GM23338 (cell line): Measurements from ENCODE around the gene RPS6KA5. TPM values are rescaled to one million over a fixed set of nuclear protein-coding genes. Genes with fewer than 3 reads are reported as not detected.

ENCODE experiments used
- ATAC-seq: fragments of 200-7000 bp; cut with Tn5 transposase; 3 replicates; pipeline ENCODE4 v1.9.1; 2020
- DNase-seq: peaks from one replicate; pipeline ENCODE4 v3.0.0-alpha.2; 2015; ENCODE audit warnings: low spot score
- H2AFZ ChIP-seq: fragments of 200-600 bp; sonication (generic); 2 replicates; pipeline ENCODE4 v1.8.0; 2016; ENCODE audit warnings: antibody characterized with exemption, mild to moderate bottlenecking, moderate library complexity
- H3F3A ChIP-seq: fragments of 200-600 bp; sonication (generic); replicated peaks from 2 replicates; pipeline ENCODE4 v1.8.0; 2017; ENCODE audit warnings: antibody characterized with exemption, mixed run types, low read depth
- H3K27ac ChIP-seq: fragments of 200-600 bp; sonication (generic); 2 replicates; pipeline ENCODE4 v1.6.1; 2016; ENCODE audit warnings: low read depth
- H3K27me3 ChIP-seq: fragments of 200-600 bp; sonication (generic); 2 replicates; pipeline ENCODE4 v1.8.0; 2016; ENCODE audit warnings: mild to moderate bottlenecking, mixed run types, moderate library complexity; ENCODE audit not compliant: insufficient read depth
- H3K36me3 ChIP-seq: fragments of 200-600 bp; sonication (generic); 2 replicates; pipeline ENCODE4 v1.8.0; 2016; ENCODE audit warnings: mild to moderate bottlenecking; ENCODE audit not compliant: insufficient read depth
- H3K4me1 ChIP-seq: fragments of 200-600 bp; sonication (generic); 2 replicates; pipeline ENCODE4 v1.8.0; 2016; ENCODE audit warnings: mild to moderate bottlenecking, moderate library complexity; ENCODE audit not compliant: insufficient read depth
- H3K4me2 ChIP-seq: fragments of 200-600 bp; sonication (generic); 2 replicates; pipeline ENCODE4 v1.7.1; 2017; ENCODE audit warnings: mixed run types
- H3K4me3 ChIP-seq: fragments of 200-600 bp; sonication (generic); 2 replicates; pipeline ENCODE4 v1.6.1; 2016; ENCODE audit warnings: mixed run types
- H3K79me2 ChIP-seq: fragments of 200-600 bp; sonication (generic); replicated peaks from 2 replicates; pipeline ENCODE4 v1.8.0; 2017; ENCODE audit warnings: mild to moderate bottlenecking; ENCODE audit not compliant: insufficient read depth
- H3K9me2 ChIP-seq: fragments of 200-600 bp; sonication (generic); 2 replicates; pipeline ENCODE4 v1.8.0; 2017; ENCODE audit not compliant: insufficient read depth
- H4K20me1 ChIP-seq: fragments of 200-600 bp; sonication (generic); replicated peaks from 2 replicates; pipeline ENCODE4 v1.8.0; 2017; ENCODE audit warnings: mild to moderate bottlenecking; ENCODE audit not compliant: insufficient read depth
- H3K27ac Mint-ChIP-seq: 2 replicates; pipeline ENCODE4 v1.8.0; 2020; ENCODE audit warnings: inconsistent platforms, mild to moderate bottlenecking, moderate library complexity, mixed read lengths
- H3K27me3 Mint-ChIP-seq: 3 replicates; pipeline ENCODE4 v1.8.0; 2022; ENCODE audit warnings: low read depth, mild to moderate bottlenecking, moderate library complexity, mixed read lengths, inconsistent platforms; ENCODE audit not compliant: insufficient read depth, poor library complexity
- H3K36me3 Mint-ChIP-seq: 3 replicates; pipeline ENCODE4 v1.8.0; 2021; ENCODE audit warnings: low read depth, mild to moderate bottlenecking, inconsistent platforms, moderate library complexity, mixed read lengths
- H3K4me1 Mint-ChIP-seq: 3 replicates; pipeline ENCODE4 v1.8.0; 2020; ENCODE audit warnings: mild to moderate bottlenecking, inconsistent platforms, mixed read lengths
- H3K4me3 Mint-ChIP-seq: 3 replicates; pipeline ENCODE4 v1.8.0; 2021; ENCODE audit warnings: moderate library complexity, mild to moderate bottlenecking, inconsistent platforms, mixed read lengths
- H3K9me3 Mint-ChIP-seq: 3 replicates; pipeline ENCODE4 v1.8.0; 2020; ENCODE audit warnings: moderate library complexity, mild to moderate bottlenecking, inconsistent platforms, mixed read lengths
- CREB1 ChIP-seq: fragments of 250-450 bp; sonication (Bioruptor Pico); IDR thresholded peaks from 2 replicates; pipeline ENCODE4 v1.5.0; 2020; ENCODE audit warnings: low read depth, mild to moderate bottlenecking, moderate library complexity
- EZH2 ChIP-seq: fragments of 200-600 bp; sonication (generic); IDR thresholded peaks from one replicate; pipeline ENCODE4 v1.8.0; 2017; ENCODE audit warnings: antibody characterized with exemption, mild to moderate bottlenecking, low read depth; ENCODE audit not compliant: unreplicated experiment
- EZH2phosphoT487 ChIP-seq: fragments of 200-600 bp; sonication (generic); IDR thresholded peaks from one replicate; pipeline ENCODE4 v1.8.1; 2018; ENCODE audit warnings: antibody characterized with exemption; ENCODE audit not compliant: unreplicated experiment
- JUNB ChIP-seq: IDR thresholded peaks from one replicate; pipeline ENCODE4 v1.6.1; 2016; ENCODE audit warnings: antibody characterized with exemption; ENCODE audit not compliant: unreplicated experiment
- NANOG ChIP-seq: IDR thresholded peaks from 2 replicates; pipeline ENCODE4 v1.6.1; 2016; ENCODE audit warnings: antibody characterized with exemption, borderline replicate concordance
- POLR2AphosphoS5 ChIP-seq: IDR thresholded peaks from 2 replicates; pipeline ENCODE4 v1.6.1; 2016; ENCODE audit warnings: antibody characterized with exemption, low read depth
- STAT1 ChIP-seq: IDR thresholded peaks from one replicate; pipeline ENCODE4 v1.6.1; 2016; ENCODE audit warnings: antibody characterized with exemption; ENCODE audit not compliant: unreplicated experiment
- ZNF114 ChIP-seq: fragments of 250-450 bp; sonication (Bioruptor Pico); IDR thresholded peaks from 2 replicates; pipeline ENCODE4 v1.5.0; 2020; ENCODE audit warnings: mild to moderate bottlenecking, moderate library complexity
- ZNF331 ChIP-seq: fragments of 250-450 bp; sonication (Bioruptor Pico); IDR thresholded peaks from 2 replicates; pipeline ENCODE4 v1.5.0; 2020; ENCODE audit warnings: low read depth, mild to moderate bottlenecking, moderate library complexity
- polyA plus RNA-seq: library from polyadenylated mRNA; unstranded; fragments of >200 nt; fragmentation: Nextera tagmentation; extraction: Ambion mirVana; gene quantifications from 2 replicates; pipeline ENCODE4 v1.2.1, GENCODE V29; 2016
- total RNA-seq: library from RNA; depleted of rRNA; stranded (reverse); fragments of >200 nt; shearing (Covaris generic); gene quantifications from 2 replicates; pipeline ENCODE4 v1.2.3, GENCODE V29; 2014
- TF ChIP-seq, protein P1 (sequence below): IDR thresholded peaks from one replicate; pipeline ENCODE4 v1.6.1; 2018; ENCODE audit warnings: antibody characterized with exemption; ENCODE audit not compliant: unreplicated experiment
- TF ChIP-seq, protein P2 (sequence below): fragments of 250-450 bp; sonication (Bioruptor Pico); IDR thresholded peaks from 2 replicates; pipeline ENCODE4 v1.5.0; 2020; ENCODE audit warnings: mild to moderate bottlenecking, moderate library complexity
- TF ChIP-seq, protein P3 (sequence below): IDR thresholded peaks from 2 replicates; pipeline ENCODE4 v1.6.1; 2016; ENCODE audit warnings: antibody characterized with exemption
- TF ChIP-seq, protein P4 (sequence below), 2 experiments: fragments of 200-600 bp in 1 of 2; sonication (generic) in 1 of 2; conservative IDR thresholded peaks; 2 replicates each; pipeline versions ENCODE4 v1.5.1 to v1.6.1; 2016 to 2017; ENCODE audit warnings: antibody characterized with exemption in 2 of 2, low read depth in 2 of 2, mild to moderate bottlenecking in 2 of 2, moderate library complexity in 1 of 2

Gene RPS6KA5
- total and polyA plus RNA-seq, 2 experiments from 2014 or later = 2.1 to 2.4 TPM

DNA sequence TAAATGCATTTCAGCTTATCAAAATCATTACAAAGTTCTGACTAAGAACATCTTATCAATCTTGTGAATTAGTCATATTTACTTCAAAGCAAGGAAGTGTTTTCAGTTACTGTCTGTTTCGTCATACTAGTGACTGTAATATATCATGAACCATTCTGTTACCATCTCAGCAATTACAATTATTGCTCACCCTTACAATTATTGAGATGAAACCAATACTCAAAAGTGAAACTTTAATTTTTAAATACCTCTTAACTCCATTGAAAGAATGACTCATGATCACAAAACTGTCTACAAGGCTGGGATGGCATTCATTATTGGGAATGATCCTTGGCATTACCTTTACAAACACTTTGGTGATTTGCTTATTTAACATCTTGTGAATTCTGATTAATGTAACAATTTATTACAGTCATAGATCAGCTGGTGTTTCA lies 90.3 kb downstream of the RPS6KA5 start:
- H3K4me2 ChIP-seq = no peak overlapping the region
- H3K4me1 ChIP-seq = no peaks in the 10 kb centered on the region
- no peaks in the 10 kb centered on the region for H3F3A ChIP-seq
- Mint-ChIP-seq H3K36me3 (no peaks in the 10 kb centered on the region), H3K4me1 (no peaks in the 10 kb centered on the region), H3K27me3 (no peaks in the 10 kb centered on the region), H3K27ac (no peak overlapping the region), H3K4me3 (no peak overlapping the region), H3K9me3 (no peaks in the 10 kb centered on the region)
- no peak for DNase-seq
- H3K9me2 ChIP-seq = no peaks in the 10 kb centered on the region
- H3K36me3 ChIP-seq = no peaks in the 10 kb centered on the region
- no peaks in the 10 kb centered on the region for H3K27me3 ChIP-seq
- H3K79me2 ChIP-seq = no peaks in the 10 kb centered on the region
- H3K27ac ChIP-seq = no peak overlapping the region
- no peak for TF ChIP-seq POLR2AphosphoS5
- no peak for TF ChIP-seq ZNF331 (CRISPR knock-in tag)
- TF ChIP-seq EZH2 = no peak
- no peak for TF ChIP-seq ZNF114 (CRISPR knock-in tag)
- no peak for TF ChIP-seq EZH2phosphoT487
- TF ChIP-seq, protein P1, sequence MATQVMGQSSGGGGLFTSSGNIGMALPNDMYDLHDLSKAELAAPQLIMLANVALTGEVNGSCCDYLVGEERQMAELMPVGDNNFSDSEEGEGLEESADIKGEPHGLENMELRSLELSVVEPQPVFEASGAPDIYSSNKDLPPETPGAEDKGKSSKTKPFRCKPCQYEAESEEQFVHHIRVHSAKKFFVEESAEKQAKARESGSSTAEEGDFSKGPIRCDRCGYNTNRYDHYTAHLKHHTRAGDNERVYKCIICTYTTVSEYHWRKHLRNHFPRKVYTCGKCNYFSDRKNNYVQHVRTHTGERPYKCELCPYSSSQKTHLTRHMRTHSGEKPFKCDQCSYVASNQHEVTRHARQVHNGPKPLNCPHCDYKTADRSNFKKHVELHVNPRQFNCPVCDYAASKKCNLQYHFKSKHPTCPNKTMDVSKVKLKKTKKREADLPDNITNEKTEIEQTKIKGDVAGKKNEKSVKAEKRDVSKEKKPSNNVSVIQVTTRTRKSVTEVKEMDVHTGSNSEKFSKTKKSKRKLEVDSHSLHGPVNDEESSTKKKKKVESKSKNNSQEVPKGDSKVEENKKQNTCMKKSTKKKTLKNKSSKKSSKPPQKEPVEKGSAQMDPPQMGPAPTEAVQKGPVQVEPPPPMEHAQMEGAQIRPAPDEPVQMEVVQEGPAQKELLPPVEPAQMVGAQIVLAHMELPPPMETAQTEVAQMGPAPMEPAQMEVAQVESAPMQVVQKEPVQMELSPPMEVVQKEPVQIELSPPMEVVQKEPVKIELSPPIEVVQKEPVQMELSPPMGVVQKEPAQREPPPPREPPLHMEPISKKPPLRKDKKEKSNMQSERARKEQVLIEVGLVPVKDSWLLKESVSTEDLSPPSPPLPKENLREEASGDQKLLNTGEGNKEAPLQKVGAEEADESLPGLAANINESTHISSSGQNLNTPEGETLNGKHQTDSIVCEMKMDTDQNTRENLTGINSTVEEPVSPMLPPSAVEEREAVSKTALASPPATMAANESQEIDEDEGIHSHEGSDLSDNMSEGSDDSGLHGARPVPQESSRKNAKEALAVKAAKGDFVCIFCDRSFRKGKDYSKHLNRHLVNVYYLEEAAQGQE = no peak
- TF ChIP-seq, protein P2, sequence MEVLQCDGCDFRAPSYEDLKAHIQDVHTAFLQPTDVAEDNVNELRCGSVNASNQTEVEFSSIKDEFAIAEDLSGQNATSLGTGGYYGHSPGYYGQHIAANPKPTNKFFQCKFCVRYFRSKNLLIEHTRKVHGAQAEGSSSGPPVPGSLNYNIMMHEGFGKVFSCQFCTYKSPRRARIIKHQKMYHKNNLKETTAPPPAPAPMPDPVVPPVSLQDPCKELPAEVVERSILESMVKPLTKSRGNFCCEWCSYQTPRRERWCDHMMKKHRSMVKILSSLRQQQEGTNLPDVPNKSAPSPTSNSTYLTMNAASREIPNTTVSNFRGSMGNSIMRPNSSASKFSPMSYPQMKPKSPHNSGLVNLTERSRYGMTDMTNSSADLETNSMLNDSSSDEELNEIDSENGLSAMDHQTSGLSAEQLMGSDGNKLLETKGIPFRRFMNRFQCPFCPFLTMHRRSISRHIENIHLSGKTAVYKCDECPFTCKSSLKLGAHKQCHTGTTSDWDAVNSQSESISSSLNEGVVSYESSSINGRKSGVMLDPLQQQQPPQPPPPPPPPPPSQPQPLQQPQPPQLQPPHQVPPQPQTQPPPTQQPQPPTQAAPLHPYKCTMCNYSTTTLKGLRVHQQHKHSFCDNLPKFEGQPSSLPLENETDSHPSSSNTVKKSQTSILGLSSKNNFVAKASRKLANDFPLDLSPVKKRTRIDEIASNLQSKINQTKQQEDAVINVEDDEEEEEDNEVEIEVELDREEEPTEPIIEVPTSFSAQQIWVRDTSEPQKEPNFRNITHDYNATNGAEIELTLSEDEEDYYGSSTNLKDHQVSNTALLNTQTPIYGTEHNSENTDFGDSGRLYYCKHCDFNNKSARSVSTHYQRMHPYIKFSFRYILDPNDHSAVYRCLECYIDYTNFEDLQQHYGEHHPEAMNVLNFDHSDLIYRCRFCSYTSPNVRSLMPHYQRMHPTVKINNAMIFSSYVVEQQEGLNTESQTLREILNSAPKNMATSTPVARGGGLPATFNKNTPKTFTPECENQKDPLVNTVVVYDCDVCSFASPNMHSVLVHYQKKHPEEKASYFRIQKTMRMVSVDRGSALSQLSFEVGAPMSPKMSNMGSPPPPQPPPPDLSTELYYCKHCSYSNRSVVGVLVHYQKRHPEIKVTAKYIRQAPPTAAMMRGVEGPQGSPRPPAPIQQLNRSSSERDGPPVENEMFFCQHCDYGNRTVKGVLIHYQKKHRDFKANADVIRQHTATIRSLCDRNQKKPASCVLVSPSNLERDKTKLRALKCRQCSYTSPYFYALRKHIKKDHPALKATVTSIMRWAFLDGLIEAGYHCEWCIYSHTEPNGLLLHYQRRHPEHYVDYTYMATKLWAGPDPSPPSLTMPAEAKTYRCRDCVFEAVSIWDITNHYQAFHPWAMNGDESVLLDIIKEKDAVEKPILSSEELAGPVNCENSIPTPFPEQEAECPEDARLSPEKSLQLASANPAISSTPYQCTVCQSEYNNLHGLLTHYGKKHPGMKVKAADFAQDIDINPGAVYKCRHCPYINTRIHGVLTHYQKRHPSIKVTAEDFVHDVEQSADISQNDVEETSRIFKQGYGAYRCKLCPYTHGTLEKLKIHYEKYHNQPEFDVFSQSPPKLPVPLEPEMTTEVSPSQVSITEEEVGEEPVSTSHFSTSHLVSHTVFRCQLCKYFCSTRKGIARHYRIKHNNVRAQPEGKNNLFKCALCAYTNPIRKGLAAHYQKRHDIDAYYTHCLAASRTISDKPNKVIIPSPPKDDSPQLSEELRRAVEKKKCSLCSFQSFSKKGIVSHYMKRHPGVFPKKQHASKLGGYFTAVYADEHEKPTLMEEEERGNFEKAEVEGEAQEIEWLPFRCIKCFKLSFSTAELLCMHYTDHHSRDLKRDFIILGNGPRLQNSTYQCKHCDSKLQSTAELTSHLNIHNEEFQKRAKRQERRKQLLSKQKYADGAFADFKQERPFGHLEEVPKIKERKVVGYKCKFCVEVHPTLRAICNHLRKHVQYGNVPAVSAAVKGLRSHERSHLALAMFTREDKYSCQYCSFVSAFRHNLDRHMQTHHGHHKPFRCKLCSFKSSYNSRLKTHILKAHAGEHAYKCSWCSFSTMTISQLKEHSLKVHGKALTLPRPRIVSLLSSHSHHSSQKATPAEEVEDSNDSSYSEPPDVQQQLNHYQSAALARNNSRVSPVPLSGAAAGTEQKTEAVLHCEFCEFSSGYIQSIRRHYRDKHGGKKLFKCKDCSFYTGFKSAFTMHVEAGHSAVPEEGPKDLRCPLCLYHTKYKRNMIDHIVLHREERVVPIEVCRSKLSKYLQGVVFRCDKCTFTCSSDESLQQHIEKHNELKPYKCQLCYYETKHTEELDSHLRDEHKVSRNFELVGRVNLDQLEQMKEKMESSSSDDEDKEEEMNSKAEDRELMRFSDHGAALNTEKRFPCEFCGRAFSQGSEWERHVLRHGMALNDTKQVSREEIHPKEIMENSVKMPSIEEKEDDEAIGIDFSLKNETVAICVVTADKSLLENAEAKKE (CRISPR knock-in tag) = no peak
- TF ChIP-seq, protein P3, sequence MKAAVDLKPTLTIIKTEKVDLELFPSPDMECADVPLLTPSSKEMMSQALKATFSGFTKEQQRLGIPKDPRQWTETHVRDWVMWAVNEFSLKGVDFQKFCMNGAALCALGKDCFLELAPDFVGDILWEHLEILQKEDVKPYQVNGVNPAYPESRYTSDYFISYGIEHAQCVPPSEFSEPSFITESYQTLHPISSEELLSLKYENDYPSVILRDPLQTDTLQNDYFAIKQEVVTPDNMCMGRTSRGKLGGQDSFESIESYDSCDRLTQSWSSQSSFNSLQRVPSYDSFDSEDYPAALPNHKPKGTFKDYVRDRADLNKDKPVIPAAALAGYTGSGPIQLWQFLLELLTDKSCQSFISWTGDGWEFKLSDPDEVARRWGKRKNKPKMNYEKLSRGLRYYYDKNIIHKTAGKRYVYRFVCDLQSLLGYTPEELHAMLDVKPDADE = no peak
- no peak for TF ChIP-seq NANOG
- no peak for TF ChIP-seq CREB1
- no peak for TF ChIP-seq STAT1
- TF ChIP-seq JUNB = no peak
- TF ChIP-seq, protein P4, sequence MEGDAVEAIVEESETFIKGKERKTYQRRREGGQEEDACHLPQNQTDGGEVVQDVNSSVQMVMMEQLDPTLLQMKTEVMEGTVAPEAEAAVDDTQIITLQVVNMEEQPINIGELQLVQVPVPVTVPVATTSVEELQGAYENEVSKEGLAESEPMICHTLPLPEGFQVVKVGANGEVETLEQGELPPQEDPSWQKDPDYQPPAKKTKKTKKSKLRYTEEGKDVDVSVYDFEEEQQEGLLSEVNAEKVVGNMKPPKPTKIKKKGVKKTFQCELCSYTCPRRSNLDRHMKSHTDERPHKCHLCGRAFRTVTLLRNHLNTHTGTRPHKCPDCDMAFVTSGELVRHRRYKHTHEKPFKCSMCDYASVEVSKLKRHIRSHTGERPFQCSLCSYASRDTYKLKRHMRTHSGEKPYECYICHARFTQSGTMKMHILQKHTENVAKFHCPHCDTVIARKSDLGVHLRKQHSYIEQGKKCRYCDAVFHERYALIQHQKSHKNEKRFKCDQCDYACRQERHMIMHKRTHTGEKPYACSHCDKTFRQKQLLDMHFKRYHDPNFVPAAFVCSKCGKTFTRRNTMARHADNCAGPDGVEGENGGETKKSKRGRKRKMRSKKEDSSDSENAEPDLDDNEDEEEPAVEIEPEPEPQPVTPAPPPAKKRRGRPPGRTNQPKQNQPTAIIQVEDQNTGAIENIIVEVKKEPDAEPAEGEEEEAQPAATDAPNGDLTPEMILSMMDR (conservative IDR thresholded peaks at IDR 0.05; ENCODE audit: low read depth in 2 of 2) = no peak
- H2AFZ ChIP-seq = no peak overlapping the region
- ATAC-seq = no peak
- no peak overlapping the region for H3K4me3 ChIP-seq
- H4K20me1 ChIP-seq = no peaks in the 10 kb centered on the region
